Liver (tissue), 9 donors: ENCODE data around the gene NLGN1. TPM values are rescaled to one million over a fixed set of nuclear protein-coding genes. Genes with fewer than 3 reads are reported as not detected.

Experiments used
- DNase-seq: peaks from one replicate; pipeline ENCODE4 v3.0.0-alpha.2; 2017; ENCODE audit warnings: low spot score
- H3K27ac ChIP-seq, 2 donors: one replicate each; pipeline ENCODE4 v1.7.0; 2013; ENCODE audit warnings: inconsistent platforms in 2 of 2, low read length in 2 of 2, control low read depth in 1 of 2, low read depth in 1 of 2, mild to moderate bottlenecking in 1 of 2
- H3K27me3 ChIP-seq, 4 donors: one replicate each; pipeline versions ENCODE4 v1.6.1 to v1.7.0; 2013; ENCODE audit warnings: low read length in 3 of 4, inconsistent platforms in 1 of 4, mild to moderate bottlenecking in 1 of 4, moderate library complexity in 1 of 4; ENCODE audit not compliant: control insufficient read depth in 4 of 4, insufficient read depth in 4 of 4
- H3K36me3 ChIP-seq, 4 donors: one replicate each; pipeline versions ENCODE4 v1.6.1 to v1.7.0; 2013; ENCODE audit warnings: low read length in 3 of 4, mild to moderate bottlenecking in 3 of 4, low read depth in 1 of 4, moderate library complexity in 1 of 4; ENCODE audit not compliant: control insufficient read depth in 4 of 4, insufficient read depth in 3 of 4
- H3K4me1 ChIP-seq, 4 donors: one replicate each; pipeline versions ENCODE4 v1.6.1 to v1.7.0; 2013; ENCODE audit warnings: low read length in 3 of 4, mild to moderate bottlenecking in 3 of 4, moderate library complexity in 1 of 4; ENCODE audit not compliant: control insufficient read depth in 4 of 4, insufficient read depth in 4 of 4
- H3K4me3 ChIP-seq, 3 donors: one replicate each; pipeline versions ENCODE4 v1.6.1 to v1.7.0; 2013; ENCODE audit warnings: low read length in 3 of 3, control low read depth in 1 of 3, low read depth in 1 of 3, mild to moderate bottlenecking in 1 of 3
- H3K9ac ChIP-seq, 2 donors: one replicate each; pipeline ENCODE4 v1.7.0; 2013; ENCODE audit warnings: low read length in 2 of 2, mild to moderate bottlenecking in 2 of 2, moderate library complexity in 2 of 2, control low read depth in 1 of 2, low read depth in 1 of 2
- H3K9me3 ChIP-seq, 4 donors: one replicate each; pipeline versions ENCODE4 v1.6.1 to v1.7.0; 2013; ENCODE audit warnings: low read length in 3 of 4; ENCODE audit not compliant: control insufficient read depth in 4 of 4
- EGR1 ChIP-seq, 2 donors: IDR thresholded peaks; 2 replicates each; pipeline ENCODE4 v1.6.1; 2016 to 2018; ENCODE audit warnings: antibody characterized with exemption in 2 of 2, low read depth in 2 of 2
- FOXA1 ChIP-seq: IDR thresholded peaks from 2 replicates; pipeline ENCODE4 v1.6.1; 2016; ENCODE audit warnings: antibody characterized with exemption
- FOXA2 ChIP-seq: IDR thresholded peaks from 2 replicates; pipeline ENCODE4 v1.6.1; 2016; ENCODE audit warnings: antibody characterized with exemption
- GABPA ChIP-seq, 2 donors: IDR thresholded peaks in 1 of 2; conservative IDR thresholded peaks in 1 of 2; 2 replicates each; pipeline ENCODE4 v1.6.1; 2016; ENCODE audit warnings: antibody characterized with exemption in 2 of 2, mild to moderate bottlenecking in 1 of 2, moderate library complexity in 1 of 2
- HNF4A ChIP-seq, 2 donors: conservative IDR thresholded peaks; 2 replicates each; pipeline ENCODE4 v1.6.1; 2016; ENCODE audit warnings: antibody characterized with exemption in 2 of 2, mild to moderate bottlenecking in 2 of 2
- HNF4G ChIP-seq: IDR thresholded peaks from 2 replicates; pipeline ENCODE4 v1.6.1; 2016; ENCODE audit warnings: antibody characterized with exemption
- JUND ChIP-seq, 2 donors: IDR thresholded peaks; 2 replicates each; pipeline ENCODE4 v1.6.1; 2016; ENCODE audit warnings: antibody characterized with exemption in 2 of 2
- NR2F2 ChIP-seq: IDR thresholded peaks from 2 replicates; pipeline ENCODE4 v1.6.1; 2016; ENCODE audit warnings: antibody characterized with exemption
- RAD21 ChIP-seq, 2 donors: IDR thresholded peaks; 2 replicates each; pipeline ENCODE4 v1.6.1; 2016; ENCODE audit warnings: antibody characterized with exemption in 2 of 2, mild to moderate bottlenecking in 2 of 2
- REST ChIP-seq: IDR thresholded peaks from 2 replicates; pipeline ENCODE4 v1.6.1; 2016; ENCODE audit warnings: antibody characterized with exemption, mild to moderate bottlenecking
- RXRA ChIP-seq, 2 donors: IDR thresholded peaks; 2 replicates each; pipeline ENCODE4 v1.6.1; 2017 to 2018; ENCODE audit warnings: antibody characterized with exemption in 2 of 2, mild to moderate bottlenecking in 1 of 2
- SP1 ChIP-seq: IDR thresholded peaks from 2 replicates; pipeline ENCODE4 v1.6.1; 2018; ENCODE audit warnings: antibody characterized with exemption, mild to moderate bottlenecking
- TAF1 ChIP-seq: conservative IDR thresholded peaks from 2 replicates; pipeline ENCODE4 v1.6.1; 2016; ENCODE audit warnings: antibody characterized with exemption, mild to moderate bottlenecking
- ZBTB33 ChIP-seq: IDR thresholded peaks from 2 replicates; pipeline ENCODE4 v1.6.1; 2016; ENCODE audit warnings: antibody characterized with exemption
- WGBS: extraction: QIAGEN DNeasy Blood & Tissue Kit; methylation state at CpG from one replicate; pipeline ENCODE4 v1.1.7; 2013; 5-methylcytosine and 5-hydroxymethylcytosine counted together
- polyA plus RNA-seq, 2 donors: library from polyadenylated mRNA; stranded (reverse) in 1 of 2; unstranded in 1 of 2; fragments of 200-250 nt in 1 of 2; fragments of >200 nt in 1 of 2; fragmentation: Nextera tagmentation in 1 of 2; extraction: Ambion mirVana in 1 of 2; gene quantifications; one replicate each; pipeline versions ENCODE4 v1.2.1 to v1.2.3, GENCODE V29; 2013 to 2015
- total RNA-seq, 2 donors: library from RNA; depleted of rRNA; stranded (reverse); fragments of >200 nt; gene quantifications; one replicate each; pipeline ENCODE4 v1.2.3, GENCODE V29; 2014
- TF ChIP-seq, protein P1 (sequence below): IDR thresholded peaks from 2 replicates; pipeline ENCODE4 v1.6.1; 2016; ENCODE audit warnings: antibody characterized with exemption
- TF ChIP-seq, protein P2 (sequence below): fragments of 150-350 bp; IDR thresholded peaks from 2 replicates; pipeline ENCODE4 v1.5.1; 2017; ENCODE audit warnings: improper control_type of control experiment, low read depth, low read length; ENCODE audit not compliant: missing input control
- donor health status: healthy.
- donor health status: healthy.
- donor health status: healthy.
- donor health status: healthy.
- donor health status: healthy.

NLGN1 gene
- total and polyA plus RNA-seq, 4 donors, result 0.02 to 0.67 (median 0.37) TPM; not detected in 1

- TF ChIP-seq ZBTB33 (no peak), TAF1 (no peak)
Observed at GRCh38 chr3:173893835-173894234, 496.3 kb downstream of the NLGN1 start (continued).

DNA sequence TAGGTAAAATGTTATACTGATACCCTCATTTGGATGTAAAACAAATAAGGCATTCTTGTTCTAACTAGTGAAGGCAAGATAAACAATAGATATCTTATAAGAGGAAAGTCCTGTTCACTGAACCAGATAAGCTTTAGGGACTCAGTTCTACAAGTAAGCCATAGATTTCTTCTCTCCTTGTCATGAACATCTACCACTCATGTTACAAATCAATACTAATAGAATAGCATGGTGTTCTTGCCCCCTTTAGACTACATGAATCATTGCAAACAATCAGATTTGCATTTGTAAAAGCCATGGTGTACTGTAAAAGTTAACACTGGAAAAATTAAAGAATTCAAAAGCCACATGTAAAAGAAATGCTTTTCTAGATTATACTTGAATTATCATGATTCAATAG is 500.1 kb downstream of the NLGN1 start:
- no peak for TF ChIP-seq FOXA2
- TF ChIP-seq EGR1 (IDR thresholded peaks at IDR 0.05; ENCODE audit: low read depth in 2 of 2), result no peak
- TF ChIP-seq NR2F2, result no peak
- no peak for TF ChIP-seq GABPA (IDR thresholded peaks at IDR 0.05 in 1 of 2, conservative IDR thresholded peaks at IDR 0.05 in 1 of 2)
- no peak for TF ChIP-seq HNF4G
- TF ChIP-seq SP1, result no peak
- TF ChIP-seq REST, result no peak
- no peak for TF ChIP-seq JUND (IDR thresholded peaks at IDR 0.05)
- TF ChIP-seq RXRA (IDR thresholded peaks at IDR 0.05), result no peak
- no peak for TF ChIP-seq TAF1
- TF ChIP-seq, protein P1, sequence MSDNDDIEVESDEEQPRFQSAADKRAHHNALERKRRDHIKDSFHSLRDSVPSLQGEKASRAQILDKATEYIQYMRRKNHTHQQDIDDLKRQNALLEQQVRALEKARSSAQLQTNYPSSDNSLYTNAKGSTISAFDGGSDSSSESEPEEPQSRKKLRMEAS, result no peak
- no peaks in the 10 kb centered on the region for H3K4me1 ChIP-seq

DNA sequence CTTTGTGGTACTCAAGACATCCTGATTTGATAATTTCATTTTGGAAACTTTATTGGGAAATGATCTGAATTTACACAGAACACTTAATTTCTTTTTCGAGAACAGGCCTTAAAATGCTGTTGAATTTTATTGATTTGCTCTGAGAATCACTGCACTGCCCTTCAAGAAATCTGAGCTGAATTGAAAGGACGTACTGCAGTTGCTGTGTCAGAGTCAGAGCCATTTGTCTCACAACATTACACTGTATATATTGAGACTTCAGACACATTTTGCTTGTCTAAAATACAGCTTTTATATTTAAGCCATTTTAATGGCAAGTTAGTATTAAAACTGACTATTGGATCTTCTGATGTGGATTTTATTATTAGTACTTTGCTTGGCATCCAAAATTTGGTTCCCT is 504.1 kb downstream of the NLGN1 start:
- 62% methylated on average over 2 of the region's 2 CpGs for WGBS
- no peak overlapping the region for H3K27ac ChIP-seq
- H3K36me3 ChIP-seq, result no peaks in the 10 kb centered on the region
- TF ChIP-seq REST (no peak), FOXA1 (no peak), HNF4G (no peak), RAD21 (IDR thresholded peaks at IDR 0.05) (no peak), GABPA (IDR thresholded peaks at IDR 0.05 in 1 of 2, conservative IDR thresholded peaks at IDR 0.05 in 1 of 2) (no peak), HNF4A (conservative IDR thresholded peaks at IDR 0.05) (no peak), TAF1 (no peak)
- TF ChIP-seq, protein P2, sequence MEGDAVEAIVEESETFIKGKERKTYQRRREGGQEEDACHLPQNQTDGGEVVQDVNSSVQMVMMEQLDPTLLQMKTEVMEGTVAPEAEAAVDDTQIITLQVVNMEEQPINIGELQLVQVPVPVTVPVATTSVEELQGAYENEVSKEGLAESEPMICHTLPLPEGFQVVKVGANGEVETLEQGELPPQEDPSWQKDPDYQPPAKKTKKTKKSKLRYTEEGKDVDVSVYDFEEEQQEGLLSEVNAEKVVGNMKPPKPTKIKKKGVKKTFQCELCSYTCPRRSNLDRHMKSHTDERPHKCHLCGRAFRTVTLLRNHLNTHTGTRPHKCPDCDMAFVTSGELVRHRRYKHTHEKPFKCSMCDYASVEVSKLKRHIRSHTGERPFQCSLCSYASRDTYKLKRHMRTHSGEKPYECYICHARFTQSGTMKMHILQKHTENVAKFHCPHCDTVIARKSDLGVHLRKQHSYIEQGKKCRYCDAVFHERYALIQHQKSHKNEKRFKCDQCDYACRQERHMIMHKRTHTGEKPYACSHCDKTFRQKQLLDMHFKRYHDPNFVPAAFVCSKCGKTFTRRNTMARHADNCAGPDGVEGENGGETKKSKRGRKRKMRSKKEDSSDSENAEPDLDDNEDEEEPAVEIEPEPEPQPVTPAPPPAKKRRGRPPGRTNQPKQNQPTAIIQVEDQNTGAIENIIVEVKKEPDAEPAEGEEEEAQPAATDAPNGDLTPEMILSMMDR, result no peak
- no peak overlapping the region for H3K9ac ChIP-seq
- no peak overlapping the region for H3K4me3 ChIP-seq
- H3K27me3 ChIP-seq, result no peaks in the 10 kb centered on the region
- no peaks in the 10 kb centered on the region for H3K9me3 ChIP-seq
- no peaks in the 10 kb centered on the region for H3K4me1 ChIP-seq
- DNase-seq, result no peak

More for the DNA sequence above, 500.1 kb downstream of the NLGN1 start:
- Histone ChIP-seq H3K27ac (no peak overlapping the region), H3K36me3 (no peaks in the 10 kb centered on the region), H3K4me3 (no peak overlapping the region), H3K9me3 (no peaks in the 10 kb centered on the region), H3K9ac (no peak overlapping the region), H3K27me3 (no peaks in the 10 kb centered on the region)
- no peak for DNase-seq
